ENCODE results near the gene LRRC36.

The LRRC36 gene

DNA sequence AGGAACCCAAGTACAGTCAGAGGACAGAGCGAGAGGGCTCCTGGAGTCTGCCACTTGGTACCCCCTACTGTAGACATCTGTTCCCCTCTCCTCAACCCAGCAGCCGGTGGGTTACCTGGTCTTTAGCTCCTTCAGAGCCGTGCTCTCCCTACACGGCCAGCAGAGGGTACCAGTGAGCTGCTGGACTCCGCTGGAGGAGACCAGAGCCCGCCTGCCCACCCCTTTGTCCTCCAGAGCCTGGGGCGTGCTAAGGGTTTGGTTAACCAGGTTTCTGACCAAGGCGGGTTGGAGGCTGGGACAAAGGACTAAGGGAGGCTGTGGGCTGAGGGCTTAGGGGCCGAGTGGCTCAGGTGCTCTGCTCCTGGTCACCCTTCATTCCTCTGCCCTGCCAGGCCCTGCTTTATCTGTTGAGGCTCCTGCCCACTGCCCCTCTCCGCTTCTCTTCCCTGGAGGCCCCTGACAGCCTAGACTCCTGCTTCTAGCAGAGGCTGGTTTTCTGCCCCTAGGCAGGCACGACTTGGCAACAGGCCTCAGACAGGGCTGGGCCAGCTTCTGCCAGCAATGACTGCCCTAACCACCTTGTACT is 101.6 kb downstream of the LRRC36 start:
- peak; percentile 84 for DNase-seq

DNA sequence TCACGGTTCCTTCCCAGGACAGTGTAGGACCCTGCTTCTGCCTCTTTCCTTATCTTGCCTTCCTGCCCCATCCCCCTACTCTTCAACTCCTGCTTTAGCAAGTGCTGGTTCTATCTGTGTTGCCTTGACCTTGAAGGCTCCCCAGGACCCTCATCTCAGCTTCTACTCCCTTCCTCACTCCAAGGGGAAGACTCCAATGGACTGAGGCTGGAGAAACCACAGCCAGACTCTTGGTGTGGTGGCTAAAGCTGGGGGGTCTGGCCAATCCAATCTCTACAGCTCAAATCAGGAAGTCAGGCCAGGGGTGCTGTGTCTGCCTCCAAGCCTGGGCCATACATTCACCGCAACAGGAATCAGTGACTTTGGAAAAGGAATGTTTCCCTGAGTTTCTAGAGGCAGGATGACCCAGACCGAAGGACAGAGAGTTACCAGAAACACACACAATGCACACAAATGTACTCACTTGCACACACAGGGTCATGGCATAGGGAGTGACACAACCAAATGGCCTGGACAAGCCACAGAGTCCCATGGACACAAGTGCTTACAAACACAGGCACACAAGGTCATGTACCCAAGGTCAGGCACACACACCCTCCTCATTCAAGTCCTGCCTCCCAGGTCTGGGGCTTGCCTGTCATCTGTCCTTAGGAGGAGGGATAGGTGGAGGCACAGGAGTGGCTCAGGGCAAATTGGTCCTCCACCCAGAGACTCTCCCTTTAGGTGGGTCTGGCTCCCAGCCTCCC is 102.6 kb downstream of the LRRC36 start:
- DNase-seq = no peak

DNA sequence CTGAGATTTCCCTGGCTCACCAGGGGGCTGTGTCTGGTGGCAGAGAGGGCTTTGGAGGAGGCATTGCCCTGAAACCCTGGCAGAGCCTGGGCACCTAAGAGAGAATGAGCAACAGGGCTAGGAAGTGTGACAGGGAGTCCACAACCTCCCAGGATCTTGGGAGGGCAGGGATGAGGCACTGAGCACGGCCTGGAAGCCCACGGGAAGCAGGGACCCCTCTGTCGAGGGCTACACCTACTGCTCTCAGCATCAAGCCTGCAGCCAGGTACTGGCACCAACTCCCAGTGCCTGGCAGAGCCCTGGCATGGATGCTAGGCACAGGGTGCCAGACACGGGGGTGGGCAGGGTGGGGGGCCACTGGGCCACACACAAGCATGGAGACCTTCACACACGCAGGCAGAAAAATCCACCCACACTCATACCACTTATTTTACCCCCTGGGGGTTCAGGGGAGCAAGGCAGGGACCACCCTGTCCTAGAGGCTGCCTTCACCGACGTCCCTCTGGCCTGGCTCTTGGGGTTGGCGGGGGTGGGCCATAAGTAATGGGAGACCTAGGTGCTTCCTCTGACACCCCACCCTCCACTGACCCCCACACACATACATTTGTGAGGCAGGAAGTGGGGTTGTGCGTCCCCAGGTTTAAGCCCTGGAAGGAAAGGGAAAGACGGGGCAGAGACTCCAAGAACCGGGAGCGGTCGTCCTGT is 103.3 kb downstream of the LRRC36 start:
- no peak for DNase-seq

DNA sequence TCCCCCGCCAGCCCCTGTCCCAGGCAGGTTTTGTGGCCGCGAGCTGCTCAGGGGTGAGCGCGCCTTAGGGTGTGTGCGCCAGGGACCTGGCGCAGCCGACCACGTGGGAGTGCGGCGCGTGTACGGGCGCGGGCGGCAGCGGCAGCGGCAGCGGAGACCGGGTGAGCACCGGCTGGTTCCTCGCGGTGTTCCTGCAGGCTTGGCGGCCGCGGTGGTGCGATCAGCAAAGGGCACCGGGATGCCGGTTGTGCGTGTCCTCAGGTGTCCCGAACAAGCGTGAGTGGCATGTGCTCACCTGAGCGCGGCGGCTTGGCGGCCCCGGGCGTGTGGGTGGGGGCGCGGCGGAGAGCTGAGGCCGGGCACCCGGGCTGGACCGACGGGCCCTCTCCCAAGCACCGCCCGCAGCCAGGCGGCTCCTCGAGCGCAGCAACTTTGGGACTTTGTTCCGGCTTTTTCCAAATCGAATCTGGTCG is 103.9 kb downstream of the LRRC36 start:
- DNase-seq = peak; percentile 60

DNA sequence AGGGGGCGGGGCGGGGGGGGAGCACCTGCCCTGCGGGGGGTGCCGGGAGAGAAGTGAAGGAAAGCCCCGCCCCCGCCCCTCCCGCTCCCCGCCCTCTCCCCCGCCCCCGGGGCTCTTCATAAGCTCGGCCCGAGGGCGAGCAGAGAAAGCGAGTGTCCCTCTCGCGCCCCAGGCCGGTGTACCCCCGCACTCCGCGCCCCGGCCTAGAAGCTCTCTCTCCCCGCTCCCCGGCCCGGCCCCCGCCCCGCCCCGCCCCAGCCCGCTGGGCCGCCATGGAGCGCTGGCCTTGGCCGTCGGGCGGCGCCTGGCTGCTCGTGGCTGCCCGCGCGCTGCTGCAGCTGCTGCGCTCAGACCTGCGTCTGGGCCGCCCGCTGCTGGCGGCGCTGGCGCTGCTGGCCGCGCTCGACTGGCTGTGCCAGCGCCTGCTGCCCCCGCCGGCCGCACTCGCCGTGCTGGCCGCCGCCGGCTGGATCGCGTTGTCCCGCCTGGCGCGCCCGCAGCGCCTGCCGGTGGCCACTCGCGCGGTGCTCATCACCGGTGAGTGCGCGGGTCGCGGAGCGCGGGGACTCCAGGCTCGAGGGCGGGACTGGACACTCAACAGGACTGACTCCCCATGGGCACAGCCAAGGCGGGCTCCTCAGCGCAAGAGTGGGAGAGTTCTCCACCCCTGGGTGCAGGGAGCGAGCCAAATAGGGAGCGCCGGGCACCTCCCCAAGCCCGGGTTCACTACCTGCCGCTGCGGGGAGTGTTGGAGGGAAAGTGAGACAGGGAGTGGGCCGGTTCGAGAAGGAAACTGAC is 104.6 kb downstream of the LRRC36 start, which contains the start of gene HSD11B2:
TSS of gene HSD11B2 (plus strand) at position 145 of the 798 bp plus-strand sequence. CDS start at position 273, 128 bp downstream.
- peak; percentile 73 for DNase-seq

DNA sequence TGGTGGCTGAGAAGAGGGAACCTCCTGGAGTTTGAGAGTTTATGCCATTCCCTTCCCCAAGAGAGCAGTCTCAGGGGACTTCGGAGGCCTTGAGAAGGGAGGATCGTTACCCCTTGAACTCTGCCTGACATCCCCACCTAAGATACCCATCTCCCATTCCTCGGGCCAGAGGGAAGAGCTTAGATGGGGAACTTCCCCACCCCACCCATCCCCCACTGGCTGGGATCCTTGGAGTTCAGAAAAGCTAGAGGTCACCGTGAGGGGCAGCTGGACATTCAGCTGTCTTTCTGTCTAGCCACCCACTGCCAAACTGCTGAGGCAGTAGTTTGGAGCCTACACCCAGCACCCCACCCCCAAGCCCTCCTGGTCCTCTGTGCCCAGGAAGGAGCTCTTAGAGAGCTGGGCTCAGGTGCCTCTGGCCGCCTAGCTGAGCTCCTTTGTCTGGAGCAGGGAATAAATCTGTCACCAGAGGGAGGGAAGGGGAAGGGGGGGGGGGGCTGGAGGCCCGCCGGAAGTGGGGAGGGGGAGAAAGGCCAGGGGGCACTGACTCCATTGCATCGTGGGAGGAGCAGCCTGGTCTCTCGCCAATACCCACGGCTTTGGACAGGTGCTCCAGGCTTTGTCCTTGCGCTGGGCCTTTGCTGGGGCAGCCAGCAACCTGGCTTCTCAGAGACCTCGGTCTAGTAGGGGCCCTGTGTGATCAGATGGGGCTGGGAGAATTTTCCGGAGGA is 105.3 kb downstream of the LRRC36 start:
- peak; percentile 70 for DNase-seq

DNA sequence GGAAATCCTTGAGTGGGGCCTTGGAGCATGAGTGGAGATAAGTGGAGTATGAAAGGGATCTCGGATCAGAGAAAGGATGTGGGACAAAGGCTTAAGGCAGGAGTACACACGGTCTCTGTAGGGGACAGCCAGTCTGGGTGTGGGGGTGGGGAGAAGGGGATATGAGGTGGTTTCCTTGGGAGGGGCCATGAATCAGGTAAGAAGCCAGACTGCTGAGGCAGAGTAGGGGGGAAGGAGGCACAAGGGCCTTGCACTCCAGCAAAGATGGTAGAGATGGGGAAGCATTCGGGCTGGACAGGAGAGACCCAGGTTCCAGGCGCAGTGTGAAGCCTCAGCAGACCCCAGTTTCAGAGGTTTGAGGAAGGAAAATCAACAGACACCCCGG is 105.9 kb downstream of the LRRC36 start:
- no peak for DNase-seq

DNA sequence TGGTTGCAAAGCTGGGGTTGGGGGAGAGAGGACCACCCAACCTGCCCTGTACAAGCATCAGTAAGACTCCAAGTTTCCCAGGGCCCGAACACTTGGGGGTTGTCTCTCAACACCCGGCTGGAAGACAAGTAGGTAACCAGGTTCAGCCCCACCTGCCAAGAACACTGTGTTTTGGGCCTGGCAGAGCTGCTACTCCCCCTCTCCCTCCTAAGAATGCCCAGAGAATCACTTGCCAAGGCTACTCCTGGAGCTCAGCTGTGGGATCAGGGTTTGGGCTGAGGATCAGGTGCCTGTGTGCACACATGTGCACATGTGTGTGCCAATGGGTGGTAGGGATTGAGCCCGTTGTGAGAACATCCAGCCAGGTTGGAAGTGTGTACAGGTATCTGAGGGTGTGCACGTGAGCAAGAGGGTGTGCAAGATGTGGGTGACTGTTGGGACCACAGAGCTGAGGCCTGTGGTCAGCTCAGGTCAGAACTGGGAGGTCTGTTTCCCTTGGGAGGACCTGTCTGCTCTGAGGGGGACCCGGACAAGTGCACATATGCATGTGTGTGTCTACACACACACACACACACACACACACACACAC is 106.6 kb downstream of the LRRC36 start:
- no peak for DNase-seq

Data from eye (tissue), 1 donor.